ENCODE results near the gene ATMIN. TPM values are rescaled to one million over a fixed set of nuclear protein-coding genes. Genes with fewer than 3 reads are reported as not detected.

The ATMIN gene
- total RNA-seq, 1 donor = 42.5 TPM

DNA sequence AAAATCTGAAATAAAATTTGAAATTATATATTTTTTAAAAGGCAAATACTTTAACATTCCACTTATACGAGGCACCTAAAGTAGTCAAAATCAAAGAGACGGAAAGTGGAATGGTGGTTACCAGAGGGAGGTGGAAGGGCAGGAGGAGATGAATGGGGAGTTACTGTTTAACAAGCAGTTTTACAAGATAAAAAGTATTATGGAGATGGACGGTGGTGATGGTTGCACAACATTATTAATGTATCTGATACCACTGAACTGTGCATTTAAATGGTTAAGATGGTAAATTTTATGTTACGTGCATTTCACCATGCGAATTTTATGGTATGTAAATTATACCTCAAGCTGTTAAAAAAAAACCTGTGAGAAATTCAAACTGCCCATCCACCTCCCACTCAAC is 34.3 kb upstream of the ATMIN start:
- no peaks in the 10 kb centered on the region for H3K9me3 ChIP-seq (ENCODE audit: low read depth, low read length)
- peaks cover 36% of the 10 kb centered on the region for H3K4me1 ChIP-seq (ENCODE audit: insufficient read depth, low read length)

DNA sequence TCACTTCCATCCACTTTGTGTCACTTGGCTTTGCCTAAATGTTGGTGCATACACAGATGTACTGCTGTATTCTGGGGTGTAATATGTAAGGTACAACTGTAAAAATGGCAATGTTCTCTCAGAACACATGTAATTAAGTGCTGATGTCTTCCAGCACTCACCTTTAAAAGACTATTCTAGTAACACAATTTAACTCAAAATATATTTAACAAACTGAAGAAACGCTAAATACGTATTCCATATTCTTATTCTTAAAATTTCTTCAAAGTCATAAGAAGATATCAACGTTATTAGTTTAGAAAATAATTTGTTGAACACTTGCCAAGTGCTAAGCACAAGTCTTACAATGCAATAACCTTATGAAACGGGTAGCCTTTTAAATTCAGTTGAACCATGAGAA is 32.6 kb upstream of the ATMIN start:
- Histone ChIP-seq H3K27me3 (ENCODE audit: insufficient read depth, low read length) (no peaks in the 10 kb centered on the region), H3K9me3 (ENCODE audit: low read depth, low read length) (no peaks in the 10 kb centered on the region), H3K4me3 (ENCODE audit: low read length) (no peak overlapping the region), H3K4me1 (ENCODE audit: insufficient read depth, low read length) (peaks cover 37% of the 10 kb centered on the region)

More for the DNA sequence above, 34.3 kb upstream of the ATMIN start:
- Histone ChIP-seq H3K4me3 (ENCODE audit: low read length) (no peak overlapping the region), H3K27me3 (ENCODE audit: insufficient read depth, low read length) (no peaks in the 10 kb centered on the region)

- Histone ChIP-seq H3K27me3 (ENCODE audit: insufficient read depth, low read length) (no peaks in the 10 kb centered on the region), H3K9me3 (ENCODE audit: low read depth, low read length) (no peaks in the 10 kb centered on the region), H3K4me3 (ENCODE audit: low read length) (peak overlapping the region; percentile 48), H3K4me1 (ENCODE audit: insufficient read depth, low read length) (peaks cover 37% of the 10 kb centered on the region)
Observed at GRCh38 chr16:81003610-81004460, 31.8 kb upstream of the ATMIN start.

GRCh38 chr16:81004646-81005353 is 30.8 kb upstream of the ATMIN start:
- Histone ChIP-seq H3K27me3 (ENCODE audit: insufficient read depth, low read length) (no peaks in the 10 kb centered on the region), H3K4me3 (ENCODE audit: low read length) (peak overlapping the region; percentile 48), H3K4me1 (ENCODE audit: insufficient read depth, low read length) (peaks cover 37% of the 10 kb centered on the region)

DNA sequence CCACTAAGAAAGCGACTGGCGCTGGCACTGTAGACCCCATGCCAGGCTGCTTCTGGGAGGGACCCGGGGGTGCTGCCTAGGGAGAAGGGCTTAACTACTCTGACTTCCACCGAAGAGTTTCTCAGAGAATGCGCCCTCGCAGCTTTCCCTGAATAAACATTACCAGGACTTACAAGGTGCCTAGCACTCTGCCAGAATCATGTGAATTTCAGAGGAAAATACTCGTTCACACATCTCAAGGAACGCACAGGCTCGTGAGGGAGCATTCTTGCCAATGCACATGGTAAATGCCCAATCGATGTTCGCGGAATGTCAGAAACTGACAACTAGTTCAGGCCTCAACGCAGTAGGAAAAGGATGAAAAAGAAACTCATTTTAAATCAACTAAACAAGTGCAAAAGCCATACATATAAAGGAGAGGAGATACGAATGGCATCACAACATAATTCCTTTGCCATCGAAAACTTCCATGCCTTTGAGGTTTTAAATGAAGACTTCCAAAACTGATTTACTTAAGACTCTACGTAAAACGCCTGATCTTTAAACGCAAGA is 30.0 kb upstream of the ATMIN start:
- no peaks in the 10 kb centered on the region for H3K27me3 ChIP-seq (ENCODE audit: insufficient read depth, low read length)
- no peaks in the 10 kb centered on the region for H3K9me3 ChIP-seq (ENCODE audit: low read depth, low read length)
- H3K4me1 ChIP-seq (ENCODE audit: insufficient read depth, low read length) = peaks cover 37% of the 10 kb centered on the region
- H3K4me3 ChIP-seq (ENCODE audit: low read length) = peak overlapping the region; percentile 99

More at GRCh38 chr16:81004646-81005353, 30.8 kb upstream of the ATMIN start:
- H3K9me3 ChIP-seq (ENCODE audit: low read depth, low read length) = no peaks in the 10 kb centered on the region

DNA sequence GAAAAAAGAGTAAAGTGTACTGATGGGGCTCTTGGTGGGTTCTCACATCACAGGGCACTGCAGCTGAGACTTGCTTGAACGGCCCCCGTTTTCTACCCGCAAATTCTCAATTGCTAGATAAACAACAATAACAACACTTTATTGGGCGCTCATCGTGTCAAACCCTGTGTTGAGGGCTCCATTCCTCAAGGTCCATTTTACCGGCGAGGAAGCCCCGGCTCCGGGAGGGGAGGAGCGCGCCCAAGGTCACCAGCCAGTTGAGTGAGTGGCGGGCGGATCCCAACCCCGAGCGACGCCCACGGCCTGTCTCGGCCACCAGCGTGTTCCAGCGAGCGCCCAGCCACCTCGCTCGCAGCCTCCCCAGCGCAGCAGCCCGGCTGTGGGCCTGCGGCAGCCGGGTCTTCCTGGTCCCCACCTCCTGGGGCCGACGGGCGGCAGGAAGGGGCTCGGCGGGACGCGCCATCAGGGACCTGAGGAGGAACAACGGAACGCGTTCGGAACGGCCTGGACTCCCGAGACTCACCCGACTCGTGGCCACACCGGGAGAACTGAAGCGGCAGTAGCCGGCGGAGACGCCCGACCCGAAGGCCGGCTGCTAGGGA is 29.3 kb upstream of the ATMIN start:
- peaks cover 37% of the 10 kb centered on the region for H3K4me1 ChIP-seq (ENCODE audit: insufficient read depth, low read length)

GRCh38 chr16:81006813-81007695 is 28.6 kb upstream of the ATMIN start, which contains the start of the genes CENPN and CMC2:
CENPN (plus strand) TSS chr16:81007214; CDS start chr16:81011940, 4,726 bp downstream.
CMC2 (minus strand) TSS chr16:81006885; CDS start chr16:80997394, 9,491 bp downstream.
- Histone ChIP-seq H3K9me3 (ENCODE audit: low read depth, low read length) (no peaks in the 10 kb centered on the region), H3K27me3 (ENCODE audit: insufficient read depth, low read length) (no peaks in the 10 kb centered on the region), H3K4me1 (ENCODE audit: insufficient read depth, low read length) (peaks cover 37% of the 10 kb centered on the region), H3K4me3 (ENCODE audit: low read length) (peak within 1 kb of the TSS; percentile 99)

More for the DNA sequence above, 29.3 kb upstream of the ATMIN start:
- Histone ChIP-seq H3K27me3 (ENCODE audit: insufficient read depth, low read length) (no peaks in the 10 kb centered on the region), H3K9me3 (ENCODE audit: low read depth, low read length) (no peaks in the 10 kb centered on the region), H3K4me3 (ENCODE audit: low read length) (peak overlapping the region; percentile 99)

DNA sequence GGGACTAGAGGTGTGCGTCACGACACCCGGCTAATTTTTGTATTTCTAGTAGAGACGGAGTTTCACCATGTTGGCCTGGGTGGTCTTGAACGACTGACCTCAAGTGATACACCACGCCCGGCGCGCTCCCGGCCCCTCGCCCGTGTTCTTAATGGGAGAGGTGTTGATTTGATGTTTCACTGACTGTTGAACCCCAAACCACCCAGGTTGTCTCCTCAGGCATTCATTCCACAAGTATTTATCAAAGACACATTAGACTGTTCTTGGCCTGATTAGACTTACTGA is 27.2 kb upstream of the ATMIN start:
- H3K4me3 ChIP-seq (ENCODE audit: low read length) = peak overlapping the region; percentile 99
- no peaks in the 10 kb centered on the region for H3K9me3 ChIP-seq (ENCODE audit: low read depth, low read length)
- H3K4me1 ChIP-seq (ENCODE audit: insufficient read depth, low read length) = peaks cover 36% of the 10 kb centered on the region
- no peaks in the 10 kb centered on the region for H3K27me3 ChIP-seq (ENCODE audit: insufficient read depth, low read length)

- H3K4me1 ChIP-seq (ENCODE audit: insufficient read depth, low read length) = peaks cover 6% of the 10 kb centered on the region
- H3K4me3 ChIP-seq (ENCODE audit: low read length) = no peak overlapping the region
- H3K27me3 ChIP-seq (ENCODE audit: insufficient read depth, low read length) = no peaks in the 10 kb centered on the region
- H3K9me3 ChIP-seq (ENCODE audit: low read depth, low read length) = no peaks in the 10 kb centered on the region
Observed at GRCh38 chr16:81012974-81013373, 22.7 kb upstream of the ATMIN start.

GRCh38 chr16:81014672-81015071 is 21.0 kb upstream of the ATMIN start:
- H3K27me3 ChIP-seq (ENCODE audit: insufficient read depth, low read length) = no peaks in the 10 kb centered on the region
- no peak overlapping the region for H3K4me3 ChIP-seq (ENCODE audit: low read length)
- H3K9me3 ChIP-seq (ENCODE audit: low read depth, low read length) = no peaks in the 10 kb centered on the region
- H3K4me1 ChIP-seq (ENCODE audit: insufficient read depth, low read length) = no peaks in the 10 kb centered on the region

- Histone ChIP-seq H3K4me3 (ENCODE audit: low read length) (no peak overlapping the region), H3K9me3 (ENCODE audit: low read depth, low read length) (no peaks in the 10 kb centered on the region), H3K4me1 (ENCODE audit: insufficient read depth, low read length) (no peaks in the 10 kb centered on the region), H3K27me3 (ENCODE audit: insufficient read depth, low read length) (no peaks in the 10 kb centered on the region)
Observed at GRCh38 chr16:81018496-81018895, 17.1 kb upstream of the ATMIN start.

GRCh38 chr16:81026429-81026828 is 9.2 kb upstream of the ATMIN start:
- Histone ChIP-seq H3K27me3 (ENCODE audit: insufficient read depth, low read length) (no peaks in the 10 kb centered on the region), H3K4me3 (ENCODE audit: low read length) (no peak overlapping the region), H3K4me1 (ENCODE audit: insufficient read depth, low read length) (no peaks in the 10 kb centered on the region), H3K9me3 (ENCODE audit: low read depth, low read length) (no peaks in the 10 kb centered on the region)

DNA sequence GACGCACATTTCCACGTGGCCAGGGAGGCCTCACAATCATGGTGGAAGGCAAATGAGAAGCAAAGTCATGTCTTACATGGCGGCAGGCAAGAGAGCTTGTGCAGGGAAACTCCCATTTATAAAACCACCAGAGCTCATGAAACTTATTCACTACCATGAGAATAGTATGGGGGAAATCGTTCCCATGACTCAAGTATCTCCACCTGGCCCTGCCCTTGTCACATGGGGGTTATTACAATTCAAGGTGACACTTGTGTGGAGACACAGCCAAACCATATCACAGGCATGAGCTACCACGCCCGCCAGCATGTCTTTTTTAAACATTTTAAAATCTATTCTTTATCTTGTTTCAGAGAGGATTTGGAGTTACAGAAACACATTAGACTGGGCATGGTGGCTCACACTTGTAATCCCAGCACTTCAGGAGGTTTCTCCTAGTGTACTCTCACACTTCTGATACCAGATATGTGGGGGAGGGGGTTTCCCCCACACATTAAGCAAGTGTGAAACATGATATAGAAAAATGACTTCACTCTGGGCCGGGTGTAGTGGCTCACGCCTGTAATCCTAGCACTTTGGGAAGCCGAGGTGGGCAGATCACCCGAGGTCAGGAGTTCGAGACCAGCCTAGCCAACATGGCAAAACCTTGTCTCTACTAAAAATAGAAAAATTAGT is 5.6 kb upstream of the ATMIN start:
- H3K9me3 ChIP-seq (ENCODE audit: low read depth, low read length) = no peaks in the 10 kb centered on the region
- H3K4me1 ChIP-seq (ENCODE audit: insufficient read depth, low read length) = no peaks in the 10 kb centered on the region
- no peak overlapping the region for H3K4me3 ChIP-seq (ENCODE audit: low read length)
- no peaks in the 10 kb centered on the region for H3K27me3 ChIP-seq (ENCODE audit: insufficient read depth, low read length)
